ENCODE results near the gene DDT.
"Not testable (repeated sequence)": the region's sequence is repeated elsewhere in the genome, so short reads cannot be mapped to it uniquely, and the experiment has no call there.

Gene DDT

GRCh38 chr22:23989583-23990244 is 15.5 kb upstream of the DDT start:
- H3K36me3 ChIP-seq (ENCODE audit: insufficient read depth, low read length); H3K4me1 ChIP-seq (ENCODE audit: control insufficient read depth, insufficient read depth, low read length, unreplicated experiment); H3K79me2 ChIP-seq (ENCODE audit: control insufficient read depth, insufficient read depth, low read length, unreplicated experiment): not testable (repeated sequence)

GRCh38 chr22:23986538-23987178 is 12.4 kb upstream of the DDT start:
- not testable (repeated sequence) for H2AFZ ChIP-seq (ENCODE audit: low read length, unreplicated experiment); H3K27ac ChIP-seq (ENCODE audit: low read depth, low read length); H3K27me3 ChIP-seq (ENCODE audit: insufficient read depth, low read length); H3K36me3 ChIP-seq (ENCODE audit: insufficient read depth, low read length); H3K4me1 ChIP-seq (ENCODE audit: control insufficient read depth, insufficient read depth, low read length, unreplicated experiment); H3K79me2 ChIP-seq (ENCODE audit: control insufficient read depth, insufficient read depth, low read length, unreplicated experiment); H3K4me3 ChIP-seq (ENCODE audit: low read depth, low read length)

More at GRCh38 chr22:23989583-23990244, 15.5 kb upstream of the DDT start:
- not testable (repeated sequence) for H3K4me3 ChIP-seq (ENCODE audit: low read depth, low read length); H2AFZ ChIP-seq (ENCODE audit: low read length, unreplicated experiment); H3K27ac ChIP-seq (ENCODE audit: low read depth, low read length); H3K27me3 ChIP-seq (ENCODE audit: insufficient read depth, low read length)

- not testable (repeated sequence) for H3K79me2 ChIP-seq (ENCODE audit: control insufficient read depth, insufficient read depth, low read length, unreplicated experiment); H3K36me3 ChIP-seq (ENCODE audit: insufficient read depth, low read length); H3K27ac ChIP-seq (ENCODE audit: low read depth, low read length); H3K4me3 ChIP-seq (ENCODE audit: low read depth, low read length); H3K27me3 ChIP-seq (ENCODE audit: insufficient read depth, low read length); H2AFZ ChIP-seq (ENCODE audit: low read length, unreplicated experiment); H3K4me1 ChIP-seq (ENCODE audit: control insufficient read depth, insufficient read depth, low read length, unreplicated experiment)
These were observed 11.8 kb upstream of the DDT start for GRCh38 chr22:23986089-23986488.

- Histone ChIP-seq H3K36me3 (ENCODE audit: insufficient read depth, low read length) (no peaks in the 10 kb centered on the region), H3K27me3 (ENCODE audit: insufficient read depth, low read length) (no peaks in the 10 kb centered on the region), H3K4me1 (ENCODE audit: control insufficient read depth, insufficient read depth, low read length, unreplicated experiment) (no peaks in the 10 kb centered on the region), H3K79me2 (ENCODE audit: control insufficient read depth, insufficient read depth, low read length, unreplicated experiment) (no peaks in the 10 kb centered on the region), H3K4me3 (ENCODE audit: low read depth, low read length) (no peak overlapping the region), H3K27ac (ENCODE audit: low read depth, low read length) (no peak overlapping the region), H2AFZ (ENCODE audit: low read length, unreplicated experiment) (no peak overlapping the region)
These were observed 10.2 kb upstream of the DDT start for GRCh38 chr22:23984430-23984829.

GRCh38 chr22:23980567-23980966 is 6.3 kb upstream of the DDT start:
- H3K79me2 ChIP-seq (ENCODE audit: control insufficient read depth, insufficient read depth, low read length, unreplicated experiment); H2AFZ ChIP-seq (ENCODE audit: low read length, unreplicated experiment); H3K4me1 ChIP-seq (ENCODE audit: control insufficient read depth, insufficient read depth, low read length, unreplicated experiment); H3K27ac ChIP-seq (ENCODE audit: low read depth, low read length); H3K4me3 ChIP-seq (ENCODE audit: low read depth, low read length); H3K36me3 ChIP-seq (ENCODE audit: insufficient read depth, low read length); H3K27me3 ChIP-seq (ENCODE audit: insufficient read depth, low read length): not testable (repeated sequence)

- not testable (repeated sequence) for H3K27me3 ChIP-seq (ENCODE audit: insufficient read depth, low read length); H3K79me2 ChIP-seq (ENCODE audit: control insufficient read depth, insufficient read depth, low read length, unreplicated experiment); H2AFZ ChIP-seq (ENCODE audit: low read length, unreplicated experiment); H3K27ac ChIP-seq (ENCODE audit: low read depth, low read length); H3K4me1 ChIP-seq (ENCODE audit: control insufficient read depth, insufficient read depth, low read length, unreplicated experiment); H3K4me3 ChIP-seq (ENCODE audit: low read depth, low read length); H3K36me3 ChIP-seq (ENCODE audit: insufficient read depth, low read length)
These were observed 5.5 kb upstream of the DDT start, which contains the start of gene GSTT2 for GRCh38 chr22:23979557-23980240. GSTT2 (plus strand) TSS chr22:23980134.

GRCh38 chr22:23977304-23977703 is 3.1 kb upstream of the DDT start:
- H3K27ac ChIP-seq (ENCODE audit: low read depth, low read length); H3K79me2 ChIP-seq (ENCODE audit: control insufficient read depth, insufficient read depth, low read length, unreplicated experiment); H3K4me3 ChIP-seq (ENCODE audit: low read depth, low read length); H3K36me3 ChIP-seq (ENCODE audit: insufficient read depth, low read length); H2AFZ ChIP-seq (ENCODE audit: low read length, unreplicated experiment); H3K27me3 ChIP-seq (ENCODE audit: insufficient read depth, low read length); H3K4me1 ChIP-seq (ENCODE audit: control insufficient read depth, insufficient read depth, low read length, unreplicated experiment): not testable (repeated sequence)

GRCh38 chr22:23974836-23975352 is 653 bp upstream of the DDT start:
- not testable (repeated sequence) for H2AFZ ChIP-seq (ENCODE audit: low read length, unreplicated experiment); H3K27ac ChIP-seq (ENCODE audit: low read depth, low read length); H3K36me3 ChIP-seq (ENCODE audit: insufficient read depth, low read length); H3K4me1 ChIP-seq (ENCODE audit: control insufficient read depth, insufficient read depth, low read length, unreplicated experiment); H3K79me2 ChIP-seq (ENCODE audit: control insufficient read depth, insufficient read depth, low read length, unreplicated experiment); H3K4me3 ChIP-seq (ENCODE audit: low read depth, low read length); H3K27me3 ChIP-seq (ENCODE audit: insufficient read depth, low read length)

- H3K4me3 ChIP-seq (ENCODE audit: low read depth, low read length); H3K4me1 ChIP-seq (ENCODE audit: control insufficient read depth, insufficient read depth, low read length, unreplicated experiment); H3K27ac ChIP-seq (ENCODE audit: low read depth, low read length); H2AFZ ChIP-seq (ENCODE audit: low read length, unreplicated experiment); H3K27me3 ChIP-seq (ENCODE audit: insufficient read depth, low read length); H3K79me2 ChIP-seq (ENCODE audit: control insufficient read depth, insufficient read depth, low read length, unreplicated experiment); H3K36me3 ChIP-seq (ENCODE audit: insufficient read depth, low read length): not testable (repeated sequence)
These were observed 2.3 kb downstream of the DDT start for GRCh38 chr22:23971927-23972326.

- Histone ChIP-seq H3K36me3 (ENCODE audit: insufficient read depth, low read length) (no peaks in the 10 kb centered on the region), H3K4me1 (ENCODE audit: control insufficient read depth, insufficient read depth, low read length, unreplicated experiment) (no peaks in the 10 kb centered on the region), H3K4me3 (ENCODE audit: low read depth, low read length) (no peak overlapping the region), H3K27me3 (ENCODE audit: insufficient read depth, low read length) (no peaks in the 10 kb centered on the region), H3K27ac (ENCODE audit: low read depth, low read length) (no peak overlapping the region), H3K79me2 (ENCODE audit: control insufficient read depth, insufficient read depth, low read length, unreplicated experiment) (peaks cover 5% of the 10 kb centered on the region), H2AFZ (ENCODE audit: low read length, unreplicated experiment) (no peak overlapping the region)
These were observed 3.3 kb downstream of the DDT start for GRCh38 chr22:23970816-23971486.
